Lower leg skin (tissue), 4 donors: ENCODE data around the gene ADGRG6. TPM values are rescaled to one million over a fixed set of nuclear protein-coding genes. Genes with fewer than 3 reads are reported as not detected.

Experiments used
- DNase-seq, 2 donors: peaks; one replicate each; pipeline ENCODE4 v3.0.0-alpha.2; 2019; ENCODE audit warnings: low spot score in 2 of 2
- H3K4me3 ChIP-seq: fragments of 200-600 bp; sonication (generic); 2 replicates; pipeline ENCODE4 v1.5.1; 2017; ENCODE audit warnings: mild to moderate bottlenecking, low read depth; ENCODE audit not compliant: poor library complexity, severe bottlenecking
- POLR2A ChIP-seq, 2 donors: fragments of 450-650 bp; IDR thresholded peaks; one replicate each; pipeline ENCODE4 v1.6.1; 2016 to 2017; ENCODE audit warnings: antibody characterized with exemption in 2 of 2, mild to moderate bottlenecking in 1 of 2, moderate library complexity in 1 of 2
- WGBS, 2 donors: methylation state at CpG; one replicate each; pipeline ENCODE4 v1.1.5; 2018; 5-methylcytosine and 5-hydroxymethylcytosine counted together
- intact Hi-C: fragments of 100-400 bp; cut with DNase I; formaldehyde crosslinking; loops from one replicate; pipeline ENCODE4 v1.15.0; 2023; ENCODE audit warnings: low total_unique reads
- total RNA-seq, 4 donors: library from RNA; depleted of rRNA; stranded (reverse); fragments of >200 nt; gene quantifications; one replicate each; pipeline ENCODE4 v1.1.0, GENCODE V29; 2016
- TF ChIP-seq, protein P1 (sequence below), 3 donors: fragments of 450-650 bp; IDR thresholded peaks; one replicate each; pipeline ENCODE4 v1.5.1; 2016; ENCODE audit warnings: antibody characterized with exemption in 3 of 3, mild to moderate bottlenecking in 3 of 3, moderate library complexity in 2 of 3

ADGRG6 gene
- total RNA-seq, 4 donors from 2014 or later, result 41.8 to 54.8 (median 50.0) TPM

DNA sequence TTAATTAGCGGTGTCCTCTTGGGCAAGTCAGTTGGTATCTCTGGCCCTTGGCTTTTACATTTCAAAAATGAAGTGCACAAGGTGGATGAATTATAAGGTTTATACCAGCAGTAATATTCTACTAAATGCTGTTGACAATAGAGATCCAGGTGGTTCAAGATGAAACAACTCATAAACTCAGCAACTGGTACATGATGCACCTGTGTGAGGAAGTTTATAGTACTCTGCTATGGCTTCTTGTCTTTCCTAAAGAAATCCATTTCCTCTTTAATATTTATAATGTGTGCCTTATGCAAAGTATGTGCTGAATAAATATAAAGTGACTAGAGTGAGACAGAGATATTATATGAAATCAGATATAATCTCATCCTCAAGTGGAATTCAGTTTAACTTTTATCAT lies 48.5 kb downstream of the ADGRG6 start:
- WGBS, 2 donors, result 95 to 100% methylated on average over 1 of the region's 1 CpG
- intact Hi-C loops, result no loop called here
- TF ChIP-seq POLR2A (IDR thresholded peaks at IDR 0.05), result no peak
- TF ChIP-seq, protein P1, sequence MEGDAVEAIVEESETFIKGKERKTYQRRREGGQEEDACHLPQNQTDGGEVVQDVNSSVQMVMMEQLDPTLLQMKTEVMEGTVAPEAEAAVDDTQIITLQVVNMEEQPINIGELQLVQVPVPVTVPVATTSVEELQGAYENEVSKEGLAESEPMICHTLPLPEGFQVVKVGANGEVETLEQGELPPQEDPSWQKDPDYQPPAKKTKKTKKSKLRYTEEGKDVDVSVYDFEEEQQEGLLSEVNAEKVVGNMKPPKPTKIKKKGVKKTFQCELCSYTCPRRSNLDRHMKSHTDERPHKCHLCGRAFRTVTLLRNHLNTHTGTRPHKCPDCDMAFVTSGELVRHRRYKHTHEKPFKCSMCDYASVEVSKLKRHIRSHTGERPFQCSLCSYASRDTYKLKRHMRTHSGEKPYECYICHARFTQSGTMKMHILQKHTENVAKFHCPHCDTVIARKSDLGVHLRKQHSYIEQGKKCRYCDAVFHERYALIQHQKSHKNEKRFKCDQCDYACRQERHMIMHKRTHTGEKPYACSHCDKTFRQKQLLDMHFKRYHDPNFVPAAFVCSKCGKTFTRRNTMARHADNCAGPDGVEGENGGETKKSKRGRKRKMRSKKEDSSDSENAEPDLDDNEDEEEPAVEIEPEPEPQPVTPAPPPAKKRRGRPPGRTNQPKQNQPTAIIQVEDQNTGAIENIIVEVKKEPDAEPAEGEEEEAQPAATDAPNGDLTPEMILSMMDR (IDR thresholded peaks at IDR 0.05), result no peak

DNA sequence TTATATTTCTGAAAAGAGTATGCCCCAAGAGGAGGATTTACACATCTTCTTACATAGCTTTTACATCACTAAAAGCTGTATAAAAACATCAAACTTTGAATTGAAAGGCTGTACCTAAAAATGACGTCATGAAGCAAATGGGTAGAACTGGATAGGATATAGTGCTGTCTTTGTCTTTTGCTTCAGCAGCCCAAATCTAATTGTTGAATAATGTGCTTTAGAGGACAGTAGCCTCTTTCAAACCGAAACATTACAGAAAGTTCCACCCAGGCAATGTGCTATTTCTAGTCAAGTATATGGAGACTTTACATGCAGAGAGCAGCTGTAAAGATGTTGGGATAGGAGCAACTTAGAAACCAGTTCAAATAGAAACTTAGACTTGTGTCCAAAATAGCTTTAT lies 51.9 kb downstream of the ADGRG6 start:
- intact Hi-C loops, result no loop called here

More for the DNA sequence above, 48.5 kb downstream of the ADGRG6 start:
- H3K4me3 ChIP-seq, result no peak overlapping the region
- DNase-seq, result no peak

DNA sequence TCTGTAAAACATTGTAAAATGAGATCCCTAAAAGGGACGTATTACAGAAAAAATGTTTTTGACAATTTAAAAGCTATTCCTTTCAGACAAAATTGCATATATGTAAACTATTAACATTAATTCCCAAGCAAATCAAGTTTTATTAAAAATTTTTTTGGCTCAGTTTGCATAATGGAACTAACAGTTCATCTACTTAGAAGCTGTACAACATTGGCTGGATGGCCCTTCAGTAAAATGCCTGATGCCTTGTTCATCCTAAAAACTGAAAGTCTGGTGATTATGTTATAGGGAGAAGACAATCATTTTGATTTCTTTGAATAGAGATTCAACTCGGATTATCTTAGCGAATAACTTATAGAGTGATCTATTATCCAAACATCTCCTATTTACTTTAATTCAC lies 52.8 kb downstream of the ADGRG6 start:
- no peak for TF ChIP-seq POLR2A (IDR thresholded peaks at IDR 0.05)
- TF ChIP-seq, protein P1 (IDR thresholded peaks at IDR 0.05), result no peak
- WGBS, 2 donors, result 90 to 91% methylated on average over 3 of the region's 3 CpGs
- no peak for DNase-seq
- intact Hi-C loops, result no loop called here
- H3K4me3 ChIP-seq, result no peak overlapping the region

More for the DNA sequence above, 51.9 kb downstream of the ADGRG6 start:
- 64 to 72% methylated on average over 2 of the region's 2 CpGs for WGBS, 2 donors
- H3K4me3 ChIP-seq, result no peak overlapping the region
- no peak for TF ChIP-seq POLR2A (IDR thresholded peaks at IDR 0.05)
- no peak for DNase-seq

DNA sequence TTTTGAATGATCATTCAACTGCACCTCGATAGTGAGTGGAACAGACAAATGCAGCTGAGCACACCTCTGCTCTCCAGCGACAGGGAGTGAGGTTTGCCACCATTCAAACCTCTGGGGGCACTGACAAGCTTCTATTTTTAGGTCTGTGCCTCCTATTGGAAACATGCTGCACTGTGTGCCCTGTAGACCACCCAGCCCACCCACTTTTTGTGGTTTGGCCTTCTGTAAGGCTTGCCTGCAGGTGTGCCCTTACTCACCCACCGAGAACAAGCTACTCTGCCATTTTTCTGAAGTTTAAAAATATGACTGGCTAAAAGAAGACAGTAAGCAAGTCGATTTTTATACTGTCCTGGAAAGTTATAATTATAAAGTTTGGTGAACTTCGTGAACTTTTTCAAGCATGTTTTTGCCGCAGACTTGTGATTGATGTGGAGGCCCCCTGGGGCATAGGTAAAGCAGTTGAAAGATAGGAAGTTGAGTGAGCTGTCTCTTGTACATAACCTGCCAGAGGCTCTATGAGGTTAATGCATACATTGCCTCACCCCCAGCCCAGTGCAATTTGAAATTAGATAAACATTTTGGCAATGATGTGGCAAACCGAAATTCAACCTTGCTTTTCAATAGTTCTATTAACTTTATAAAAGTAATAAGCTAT lies 53.8 kb downstream of the ADGRG6 start:
- intact Hi-C loops, result no loop called here
- DNase-seq, result no peak
- no peak for TF ChIP-seq POLR2A (IDR thresholded peaks at IDR 0.05)
- TF ChIP-seq, protein P1 (IDR thresholded peaks at IDR 0.05), result no peak
- WGBS, 2 donors, result 45% methylated on average over 7 of the region's 7 CpGs
- no peak overlapping the region for H3K4me3 ChIP-seq

DNA sequence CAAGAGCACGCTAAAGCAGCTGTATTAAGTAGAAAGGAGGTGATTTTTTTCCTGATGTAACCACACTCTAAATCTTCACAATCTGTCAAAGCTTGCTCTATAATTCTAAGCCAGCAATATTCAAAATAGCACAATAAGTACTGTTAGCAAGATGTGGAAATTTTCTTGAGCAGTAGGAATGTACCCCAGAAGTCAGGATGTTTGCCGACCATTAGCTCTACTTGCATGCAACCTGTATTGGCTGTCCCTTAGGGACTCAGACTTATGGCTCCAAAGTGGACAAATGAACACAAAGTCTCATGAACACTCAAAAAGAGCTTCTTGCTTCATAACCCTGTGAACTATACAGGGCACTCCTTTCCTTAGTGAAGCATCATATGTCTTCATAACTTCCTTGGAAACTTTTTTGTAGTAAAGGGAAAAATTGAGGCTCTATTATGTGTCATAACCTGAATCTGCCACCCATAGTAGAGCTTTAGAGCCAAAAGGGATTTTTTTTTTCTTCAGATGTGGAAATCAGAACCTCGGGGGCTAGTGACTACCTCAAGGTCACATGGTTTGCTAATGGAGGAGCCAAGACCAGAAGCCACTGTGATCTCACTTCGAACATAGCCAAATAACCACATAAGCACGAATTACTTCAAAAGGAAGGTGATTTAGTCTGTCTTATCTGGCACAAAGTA lies 54.5 kb downstream of the ADGRG6 start:
- 39 to 41% methylated on average over 5 of the region's 5 CpGs for WGBS, 2 donors
- TF ChIP-seq POLR2A (IDR thresholded peaks at IDR 0.05), result no peak
- TF ChIP-seq, protein P1 (IDR thresholded peaks at IDR 0.05), result no peak
- no peak overlapping the region for H3K4me3 ChIP-seq
- no peak for DNase-seq
- intact Hi-C loops, result no loop called here

DNA sequence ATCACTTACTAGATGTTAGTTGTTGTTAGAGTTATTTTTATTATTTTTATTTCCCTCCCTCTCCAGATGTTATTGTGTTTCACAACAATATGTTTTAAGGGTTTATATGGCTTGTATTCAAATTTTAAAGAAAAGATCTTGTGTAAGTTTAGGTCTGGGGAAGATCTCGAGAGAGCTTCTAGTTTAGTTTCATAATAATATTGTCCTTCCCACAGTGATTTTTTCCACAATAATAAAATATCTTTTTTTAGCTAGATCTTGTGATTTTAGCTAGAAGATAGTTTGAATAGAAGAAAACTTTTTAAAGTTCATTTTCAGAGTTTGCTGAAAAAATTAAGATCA lies 55.0 kb downstream of the ADGRG6 start:
- no peak for DNase-seq
- WGBS, 2 donors, result 37 to 52% methylated on average over 1 of the region's 1 CpG
- TF ChIP-seq, protein P1 (IDR thresholded peaks at IDR 0.05), result no peak
- no peak for TF ChIP-seq POLR2A (IDR thresholded peaks at IDR 0.05)
- no peak overlapping the region for H3K4me3 ChIP-seq
- intact Hi-C loops, result no loop called here
